22Rv1 (cell line): ENCODE results near the gene CLEC4F.

Experiments
- CTCF ChIP-seq: fragments of 450-650 bp; IDR thresholded peaks from 2 replicates; pipeline ENCODE4 v1.5.1; 2017; ENCODE audit warnings: mild to moderate bottlenecking
- ZFX ChIP-seq: fragments of 450-650 bp; IDR thresholded peaks from 2 replicates; pipeline ENCODE4 v1.6.1; 2017; ENCODE audit warnings: antibody characterized with exemption, borderline replicate concordance

GRCh38 chr2:70790136-70790828 lies 30.1 kb downstream of the CLEC4F start, which contains the start of gene FIGLA:
- no peak for TF ChIP-seq CTCF
- TF ChIP-seq ZFX, result no peak
